ENCODE measurements around the gene TMEM237.

- TF ChIP-seq GATA3 (IDR thresholded peaks at IDR 0.05; ENCODE audit: low read depth, low read length) (no peak), GATA2 (IDR thresholded peaks at IDR 0.05; ENCODE audit: low read depth, low read length) (no peak)
Observed at GRCh38 chr2:201642086-201642578, 1.2 kb downstream of the TMEM237 start.

Measured in SH-SY5Y (cell line).